Lower leg skin (tissue), 3 donors: ENCODE results near the gene RPL10.

Experiments
- CTCF ChIP-seq, 3 donors: fragments of 450-650 bp; IDR thresholded peaks; one replicate each; pipeline ENCODE4 v1.5.1; 2016; ENCODE audit warnings: antibody characterized with exemption in 3 of 3, mild to moderate bottlenecking in 3 of 3, moderate library complexity in 2 of 3
- POLR2A ChIP-seq, 2 donors: fragments of 450-650 bp; IDR thresholded peaks; one replicate each; pipeline ENCODE4 v1.6.1; 2016 to 2017; ENCODE audit warnings: antibody characterized with exemption in 2 of 2, mild to moderate bottlenecking in 1 of 2, moderate library complexity in 1 of 2

- TF ChIP-seq CTCF (IDR thresholded peaks at IDR 0.05) (no peak), POLR2A (IDR thresholded peaks at IDR 0.05) (no peak)
These were observed 43.7 kb upstream of the RPL10 start for GRCh38 chrX:154354516-154354915.
